ENCODE results near the gene CPPED1.

CPPED1 gene

DNA sequence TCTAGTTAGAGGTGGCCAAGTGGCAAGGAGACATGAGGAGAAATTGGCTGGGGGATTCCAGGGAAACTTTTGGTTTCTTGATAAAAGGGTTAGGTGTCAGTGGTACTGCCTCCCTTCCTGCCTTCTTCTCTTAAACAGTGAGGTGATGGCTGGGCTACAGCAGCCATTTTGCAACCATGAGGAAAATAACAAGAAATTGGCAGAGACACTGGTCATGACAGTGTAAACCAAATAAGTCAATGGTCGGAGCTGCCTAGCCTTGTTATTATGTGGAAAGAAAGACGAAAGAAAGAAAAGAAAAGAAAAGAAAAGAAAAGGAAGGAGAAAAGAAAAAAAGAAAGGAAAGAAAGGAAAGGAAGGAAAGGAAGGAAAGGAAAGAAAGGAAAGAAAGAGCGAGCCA lies 63.9 kb downstream of the CPPED1 start:
- H3K9me2 ChIP-seq (replicated peaks; ENCODE audit: control insufficient read depth, low read length), result no peaks in the 10 kb centered on the region
- no peak overlapping the region for H3K27ac ChIP-seq (ENCODE audit: low read depth, low read length)
- H3K4me2 ChIP-seq (ENCODE audit: low read length), result no peak overlapping the region
- H3K4me1 ChIP-seq (ENCODE audit: control insufficient read depth, low read length), result no peaks in the 10 kb centered on the region
- no peak for TF ChIP-seq CTCF (IDR thresholded peaks at IDR 0.05; ENCODE audit: low read depth, low read length, poor library complexity, severe bottlenecking)
- no peaks in the 10 kb centered on the region for H3F3A ChIP-seq (ENCODE audit: control insufficient read depth, insufficient read depth)
- H3K9me3 ChIP-seq (ENCODE audit: control insufficient read depth, insufficient read depth, low read length), result no peaks in the 10 kb centered on the region; the same call in 1 of the 2 replicates
- no peak overlapping the region for H3K4me3 ChIP-seq (ENCODE audit: low read length)
- no peaks in the 10 kb centered on the region for H3K79me2 ChIP-seq (ENCODE audit: control insufficient read depth, low read length)
- no peaks in the 10 kb centered on the region for H3K36me3 ChIP-seq (ENCODE audit: control insufficient read depth, low read length)
- H3K27me3 ChIP-seq (ENCODE audit: control insufficient read depth, low read length), result no peaks in the 10 kb centered on the region
- no peaks in the 10 kb centered on the region for H4K20me1 ChIP-seq (ENCODE audit: control insufficient read depth, insufficient read depth, low read depth, low read length)

DNA sequence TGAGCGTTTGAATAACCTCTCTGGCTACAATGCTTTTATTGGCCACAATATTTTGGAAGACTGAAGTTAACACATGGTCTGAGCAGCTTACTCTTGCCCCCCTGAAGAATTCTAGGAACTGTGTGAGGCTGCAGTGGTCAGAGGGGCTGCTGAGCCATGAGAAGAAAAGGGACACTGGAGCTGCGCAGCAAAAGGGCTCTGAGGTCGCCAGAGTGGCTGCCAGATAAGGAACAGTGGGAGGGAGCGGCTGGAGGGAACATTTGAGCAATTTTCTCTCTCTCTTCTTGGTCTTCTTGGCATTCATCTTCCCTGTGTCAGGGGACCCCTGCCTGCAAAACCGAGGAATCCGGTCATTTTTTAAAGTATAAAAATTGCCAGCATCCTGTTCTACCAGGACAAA lies 66.1 kb downstream of the CPPED1 start:
- Histone ChIP-seq H3K79me2 (ENCODE audit: control insufficient read depth, low read length) (no peaks in the 10 kb centered on the region), H3F3A (ENCODE audit: control insufficient read depth, insufficient read depth) (no peaks in the 10 kb centered on the region), H3K9me3 (ENCODE audit: control insufficient read depth, insufficient read depth, low read length) (peaks cover 6% of the 10 kb centered on the region; the same call in 1 of the 2 replicates), H3K9me2 (replicated peaks; ENCODE audit: control insufficient read depth, low read length) (no peaks in the 10 kb centered on the region), H3K4me1 (ENCODE audit: control insufficient read depth, low read length) (no peaks in the 10 kb centered on the region), H4K20me1 (ENCODE audit: control insufficient read depth, insufficient read depth, low read depth, low read length) (no peaks in the 10 kb centered on the region), H3K27ac (ENCODE audit: low read depth, low read length) (no peak overlapping the region), H3K4me3 (ENCODE audit: low read length) (no peak overlapping the region), H3K27me3 (ENCODE audit: control insufficient read depth, low read length) (no peaks in the 10 kb centered on the region), H3K4me2 (ENCODE audit: low read length) (no peak overlapping the region), H3K36me3 (ENCODE audit: control insufficient read depth, low read length) (no peaks in the 10 kb centered on the region)
- TF ChIP-seq EZH2phosphoT487 (IDR thresholded peaks at IDR 0.05; ENCODE audit: borderline replicate concordance, low read length), result no peak
- TF ChIP-seq CTCF (IDR thresholded peaks at IDR 0.05; ENCODE audit: low read depth, low read length, poor library complexity, severe bottlenecking), result no peak

DNA sequence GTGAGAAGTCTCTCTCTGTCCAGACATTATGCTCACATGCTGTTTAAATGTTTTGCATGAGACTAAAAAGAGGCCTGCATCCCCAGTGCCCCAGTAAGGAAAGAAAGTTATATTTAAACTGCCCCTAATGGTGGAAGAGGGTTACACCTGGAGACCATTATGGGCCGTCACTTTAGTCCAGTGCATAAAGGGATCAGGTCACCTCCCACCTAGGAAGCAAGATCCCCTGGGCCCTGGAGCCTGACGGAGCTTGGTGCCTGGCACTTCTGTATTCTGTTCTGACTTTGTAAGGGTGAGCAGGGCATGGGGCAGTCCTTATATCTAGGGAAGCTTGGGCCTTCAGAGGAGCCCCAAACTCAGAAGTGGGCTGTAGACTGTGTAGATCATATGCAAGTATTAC lies 67.9 kb downstream of the CPPED1 start:
- H3K27ac ChIP-seq (ENCODE audit: low read depth, low read length), result no peak overlapping the region
- H3K36me3 ChIP-seq (ENCODE audit: control insufficient read depth, low read length), result no peaks in the 10 kb centered on the region
- TF ChIP-seq EZH2phosphoT487 (IDR thresholded peaks at IDR 0.05; ENCODE audit: borderline replicate concordance, low read length) (no peak), CTCF (IDR thresholded peaks at IDR 0.05; ENCODE audit: low read depth, low read length, poor library complexity, severe bottlenecking) (no peak)
- no peaks in the 10 kb centered on the region for H3K9me2 ChIP-seq (replicated peaks; ENCODE audit: control insufficient read depth, low read length)
- no peaks in the 10 kb centered on the region for H3K27me3 ChIP-seq (ENCODE audit: control insufficient read depth, low read length)
- no peaks in the 10 kb centered on the region for H4K20me1 ChIP-seq (ENCODE audit: control insufficient read depth, insufficient read depth, low read depth, low read length)
- H3F3A ChIP-seq (ENCODE audit: control insufficient read depth, insufficient read depth), result no peaks in the 10 kb centered on the region
- H3K4me2 ChIP-seq (ENCODE audit: low read length), result no peak overlapping the region
- peaks cover 12% of the 10 kb centered on the region; the same call in 1 of the 2 replicates for H3K9me3 ChIP-seq (ENCODE audit: control insufficient read depth, insufficient read depth, low read length)
- H3K79me2 ChIP-seq (ENCODE audit: control insufficient read depth, low read length), result no peaks in the 10 kb centered on the region
- no peaks in the 10 kb centered on the region for H3K4me1 ChIP-seq (ENCODE audit: control insufficient read depth, low read length)
- no peak overlapping the region for H3K4me3 ChIP-seq (ENCODE audit: low read length)

DNA sequence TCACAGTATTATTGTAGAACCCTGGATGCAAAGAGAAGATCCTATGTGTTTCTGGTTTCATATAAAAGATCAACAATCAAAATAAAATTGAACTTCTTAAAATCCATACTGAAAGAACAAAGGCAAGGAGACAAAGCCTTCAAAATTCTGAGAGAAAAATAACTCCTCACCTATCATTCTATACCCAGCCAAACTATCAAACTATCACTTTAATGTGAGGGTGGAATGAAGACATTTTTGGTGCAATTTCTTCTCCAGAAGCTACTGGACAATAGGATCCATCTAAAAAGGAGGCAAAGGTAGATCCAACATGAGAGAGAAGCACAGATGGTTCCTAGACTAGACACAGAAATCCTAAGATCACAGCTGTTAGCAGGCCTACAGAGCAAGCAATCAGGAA lies 71.1 kb downstream of the CPPED1 start:
- Histone ChIP-seq H3K4me1 (ENCODE audit: control insufficient read depth, low read length) (no peaks in the 10 kb centered on the region), H3K9me2 (replicated peaks; ENCODE audit: control insufficient read depth, low read length) (no peaks in the 10 kb centered on the region), H3K4me3 (ENCODE audit: low read length) (no peak overlapping the region), H3K27me3 (ENCODE audit: control insufficient read depth, low read length) (no peaks in the 10 kb centered on the region), H3K4me2 (ENCODE audit: low read length) (no peak overlapping the region), H4K20me1 (ENCODE audit: control insufficient read depth, insufficient read depth, low read depth, low read length) (no peaks in the 10 kb centered on the region), H3K9me3 (ENCODE audit: control insufficient read depth, insufficient read depth, low read length) (peaks cover 12% of the 10 kb centered on the region; the same call in 1 of the 2 replicates), H3K79me2 (ENCODE audit: control insufficient read depth, low read length) (no peaks in the 10 kb centered on the region), H3K27ac (ENCODE audit: low read depth, low read length) (no peak overlapping the region), H3K36me3 (ENCODE audit: control insufficient read depth, low read length) (no peaks in the 10 kb centered on the region), H3F3A (ENCODE audit: control insufficient read depth, insufficient read depth) (no peaks in the 10 kb centered on the region)
- no peak for TF ChIP-seq EZH2phosphoT487 (IDR thresholded peaks at IDR 0.05; ENCODE audit: borderline replicate concordance, low read length)
- no peak for TF ChIP-seq CTCF (IDR thresholded peaks at IDR 0.05; ENCODE audit: low read depth, low read length, poor library complexity, severe bottlenecking)
